Measurements from ENCODE around the gene BTG4. TPM values are rescaled to one million over a fixed set of nuclear protein-coding genes. Genes with fewer than 3 reads are reported as not detected.
A peak's percentile ranks its signal among the peaks of the same experiment; 100 is the strongest.

BTG4 gene
- not detected in 2 replicates for total RNA-seq

DNA sequence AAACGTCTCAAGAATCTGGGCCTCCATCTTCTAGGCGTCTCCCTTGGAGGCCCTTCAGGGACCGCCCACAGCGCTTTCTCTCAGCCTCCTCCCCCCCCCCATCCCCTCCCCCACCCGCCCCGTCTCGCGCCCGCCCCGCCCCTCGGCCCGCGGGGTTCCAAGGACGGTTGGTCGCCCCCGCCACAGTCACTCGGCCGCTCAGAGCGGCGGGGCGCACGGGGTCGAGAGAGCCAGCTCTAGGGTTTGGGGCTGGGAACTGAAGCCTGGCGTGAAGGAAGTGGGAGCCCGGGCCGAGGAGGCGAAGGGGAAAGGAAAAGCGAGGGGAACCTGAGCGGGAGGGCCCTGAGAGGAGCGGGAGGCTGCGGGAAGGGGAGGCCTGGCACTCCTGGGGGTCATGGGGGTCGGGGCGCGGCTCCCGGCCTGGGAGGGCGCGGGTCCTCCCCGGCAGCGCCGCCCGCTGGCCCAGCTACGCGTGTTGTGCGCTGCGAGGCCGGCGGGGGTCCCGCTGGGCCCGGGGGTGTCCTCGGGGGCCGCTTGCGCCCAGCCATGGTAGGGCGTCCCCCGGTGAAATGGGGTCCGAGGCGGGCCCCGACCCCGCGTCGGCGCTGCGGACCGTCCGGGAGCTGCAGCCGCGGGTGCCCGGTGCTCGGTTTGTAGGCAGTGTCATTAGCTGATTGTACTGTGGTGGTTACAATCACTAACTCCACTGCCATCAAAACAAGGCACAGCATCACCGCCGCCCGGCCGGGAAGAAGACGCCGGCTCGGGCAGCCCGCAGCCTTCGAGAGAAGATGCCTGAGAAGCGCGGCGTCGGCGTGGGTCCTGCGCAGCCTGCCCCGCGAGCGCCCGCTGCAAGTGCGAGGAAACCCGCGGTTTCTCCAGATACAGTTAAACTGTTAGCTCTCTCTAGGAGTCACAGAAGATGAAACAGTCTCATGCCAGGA is at the start of gene BTG4:
TSS of gene BTG4 (minus strand) at position 91 of the 944 bp plus-strand sequence. CDS start 13,610 bp downstream, outside the sequence.

GRCh38 chr11:111540114-111540936 is 28.1 kb upstream of the BTG4 start, which contains the start of gene LAYN:
Gene LAYN, plus strand, starts transcription at chr11:111540720. Its CDS starts 124 bp downstream, at chr11:111540844.

DNA sequence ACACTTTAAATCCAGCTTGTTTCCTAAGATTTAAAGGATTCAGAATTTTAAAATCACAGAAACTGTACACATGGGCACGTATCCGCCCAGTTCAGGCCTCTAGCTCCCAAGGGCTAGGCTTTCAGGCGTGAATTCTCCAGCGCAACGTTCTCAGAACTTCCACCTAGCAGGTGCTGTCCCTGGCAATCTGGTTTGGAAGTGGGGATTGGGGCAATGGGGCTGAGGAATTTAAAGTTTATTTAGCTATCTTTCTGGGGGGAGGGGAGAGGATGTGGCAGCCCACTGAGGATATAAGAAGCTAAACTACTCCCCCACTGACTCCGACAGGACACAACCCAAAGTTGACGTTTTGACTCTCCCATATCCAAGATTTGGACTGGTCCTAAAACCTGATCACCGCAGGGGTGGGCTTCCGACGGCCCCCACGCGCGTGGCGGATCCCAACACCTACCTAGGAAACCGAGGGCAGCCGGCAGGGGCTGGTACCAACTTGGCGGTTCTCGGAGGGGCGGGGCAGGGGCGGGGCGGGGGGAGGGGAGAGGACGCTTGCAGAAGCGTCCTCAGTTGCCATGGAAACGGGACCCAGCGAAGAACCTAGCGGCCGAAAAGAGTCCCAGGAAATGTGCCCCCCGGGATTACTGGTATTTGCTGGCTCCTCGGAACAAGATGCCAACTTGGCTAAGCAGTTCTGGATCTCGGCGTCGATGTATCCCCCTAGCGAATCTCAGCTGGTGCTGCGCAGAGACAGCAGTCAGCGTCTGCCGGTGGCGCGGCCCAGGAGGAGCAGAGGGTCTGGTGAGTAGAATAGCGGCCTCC is 2.2 kb upstream of the BTG4 start, which contains the start of gene HOATZ:
TSS of gene HOATZ (plus strand) at position 563 of the 816 bp plus-strand sequence. CDS start at position 570, 7 bp downstream.

Small RNA genes lying within 50 kb of the gene (small RNA-seq; reads per million reads assigned to genes)
- gene MIR34B (5.4 reads per million, percentile 93 among the genes with 10 or more reads in this experiment), gene MIR34C (5.1 reads per million, percentile 93 among the genes with 10 or more reads in this experiment)

Other genes with a start within 250 kb of the BTG4 start
- not detected in 2 replicates for gene POU2AF3, start 213.8 kb downstream of the BTG4 start, total RNA-seq
- gene POU2AF1, start 133.1 kb downstream of the BTG4 start, total RNA-seq, result not detected in 2 replicates
- not detected in 2 replicates for gene HOATZ, start 2.4 kb upstream of the BTG4 start, total RNA-seq
- gene LAYN, start 28.3 kb upstream of the BTG4 start, total RNA-seq, result 20.9 and 21.3 TPM in 2 replicates
- gene SIK2, start 90.1 kb upstream of the BTG4 start, total RNA-seq, result 11.9 and 13.1 TPM in 2 replicates